SHP77 treated with DMSO at 0.1 percent for 48 hours (cell line): ENCODE measurements around the gene CHADL.

ENCODE experiments used
- DNase-seq: peaks from one replicate; lab custom pipeline; 2025; lab: John Stamatoyannopoulos, UW

The CHADL gene

GRCh38 chr22:41256254-41257253 is 15.8 kb upstream of the CHADL start:
- DNase-seq: no peak

GRCh38 chr22:41254230-41254629 is 13.5 kb upstream of the CHADL start:
- DNase-seq: no peak

- no peak for DNase-seq
These were observed 11.6 kb upstream of the CHADL start for GRCh38 chr22:41252365-41252764.

- DNase-seq: no peak
These were observed 9.4 kb upstream of the CHADL start for GRCh38 chr22:41250127-41250526.

GRCh38 chr22:41249442-41249841 is 8.7 kb upstream of the CHADL start:
- no peak for DNase-seq

- no peak for DNase-seq
These were observed 8.0 kb upstream of the CHADL start for GRCh38 chr22:41248758-41249157.

- no peak for DNase-seq
These were observed 7.6 kb upstream of the CHADL start for GRCh38 chr22:41248314-41248713.

GRCh38 chr22:41247703-41248102 is 7.0 kb upstream of the CHADL start:
- DNase-seq: no peak

GRCh38 chr22:41245917-41246499 is 5.3 kb upstream of the CHADL start:
- DNase-seq: no peak

- no peak for DNase-seq
These were observed 2.6 kb upstream of the CHADL start for GRCh38 chr22:41243361-41243760.

- no peak for DNase-seq
These were observed 1.8 kb upstream of the CHADL start for GRCh38 chr22:41242396-41243117.

GRCh38 chr22:41241133-41241676 is 474 bp upstream of the CHADL start:
- no peak for DNase-seq

- no peak for DNase-seq
These were observed 1.1 kb downstream of the CHADL start for GRCh38 chr22:41239443-41240128.

- DNase-seq: no peak
These were observed 1.9 kb downstream of the CHADL start for GRCh38 chr22:41238570-41239442.

- no peak for DNase-seq
These were observed 2.8 kb downstream of the CHADL start for GRCh38 chr22:41237707-41238569.

GRCh38 chr22:41237036-41237706 is 3.6 kb downstream of the CHADL start:
- no peak for DNase-seq

GRCh38 chr22:41234815-41235695 is 5.7 kb downstream of the CHADL start:
- DNase-seq: no peak

GRCh38 chr22:41231369-41231768 is 9.4 kb downstream of the CHADL start:
- DNase-seq: no peak
